ENCODE measurements around the gene PLCL1. TPM values are rescaled to one million over a fixed set of nuclear protein-coding genes. Genes with fewer than 3 reads are reported as not detected.

Gene PLCL1
- total RNA-seq, 1 experiment from 2014 or later = 0.21 TPM

DNA sequence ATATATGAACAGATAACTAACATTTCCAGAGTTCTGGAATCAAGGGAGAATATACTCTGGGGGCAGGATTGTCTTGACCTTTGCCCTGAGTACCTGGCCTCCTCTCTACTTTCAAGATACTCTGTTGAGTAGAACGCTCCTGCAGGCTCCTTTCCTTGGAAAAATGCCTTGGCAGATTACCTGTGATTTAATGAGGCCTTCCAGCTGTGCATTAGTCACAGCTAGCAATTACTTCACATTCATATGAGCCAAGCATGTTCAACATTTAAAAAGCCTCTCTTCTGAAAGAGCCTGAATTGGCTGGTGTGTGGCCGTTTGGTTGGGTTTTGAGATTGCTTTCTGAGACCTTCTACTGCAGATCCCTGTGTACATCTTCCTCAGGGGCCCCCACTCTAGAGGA is 142.2 kb downstream of the PLCL1 start:
- DNase-seq = no peak
- Histone ChIP-seq H3K27me3 (ENCODE audit: control insufficient read depth, insufficient read depth, low read length) (no peaks in the 10 kb centered on the region), H3K36me3 (replicated peaks; ENCODE audit: control insufficient read depth, insufficient read depth, low read length) (no peaks in the 10 kb centered on the region), H3K4me3 (ENCODE audit: insufficient read depth, low read depth, low read length) (no peak overlapping the region)

DNA sequence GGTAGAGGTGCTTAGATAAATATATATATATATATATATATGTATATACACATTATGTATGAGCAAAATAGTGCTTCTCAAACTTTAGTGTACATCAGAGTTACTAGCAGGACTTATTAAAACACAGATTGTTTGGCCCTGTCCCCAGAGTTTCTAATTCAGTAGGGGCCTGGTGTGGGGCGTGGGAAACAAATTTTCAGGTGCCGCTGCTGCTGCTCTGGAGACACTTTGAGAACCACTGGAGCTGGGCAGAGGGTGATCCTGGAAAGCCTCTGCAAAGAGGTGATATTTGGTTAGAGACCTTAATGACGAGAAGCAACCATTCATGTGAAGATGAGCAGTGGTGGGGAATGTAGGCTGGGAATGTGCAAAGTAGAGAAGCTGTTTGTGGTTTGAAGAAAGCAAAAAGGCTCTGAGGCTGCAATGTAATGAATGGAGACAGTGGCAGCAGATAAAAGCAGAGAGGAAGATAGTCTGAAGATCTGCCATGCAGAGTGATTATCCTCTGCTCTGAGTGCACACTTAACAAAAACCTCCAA is 142.9 kb downstream of the PLCL1 start:
- Histone ChIP-seq H3K4me3 (ENCODE audit: insufficient read depth, low read depth, low read length) (no peak overlapping the region), H3K27me3 (ENCODE audit: control insufficient read depth, insufficient read depth, low read length) (no peaks in the 10 kb centered on the region), H3K36me3 (replicated peaks; ENCODE audit: control insufficient read depth, insufficient read depth, low read length) (no peaks in the 10 kb centered on the region)
- no peak for DNase-seq

DNA sequence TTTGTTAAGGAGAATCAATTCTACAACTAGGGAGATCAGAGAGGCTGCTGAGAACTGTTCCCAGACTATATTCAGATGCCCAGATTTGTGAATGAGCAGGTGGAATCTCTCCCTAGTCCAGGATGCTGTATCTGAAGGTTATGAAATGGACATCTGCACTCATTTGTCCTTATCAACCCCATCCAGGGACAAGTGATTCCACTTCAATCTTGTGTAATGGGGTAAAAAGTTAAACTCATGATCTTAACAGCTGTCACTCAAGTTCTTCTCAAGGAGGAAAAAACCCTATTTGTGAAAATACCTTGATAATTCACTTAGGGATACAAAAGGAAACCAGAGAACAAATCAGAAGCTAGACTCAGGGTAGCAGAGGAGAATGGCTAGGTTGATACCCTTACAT is 144.8 kb downstream of the PLCL1 start:
- no peak for DNase-seq
- H3K27me3 ChIP-seq (ENCODE audit: control insufficient read depth, insufficient read depth, low read length) = no peaks in the 10 kb centered on the region

DNA sequence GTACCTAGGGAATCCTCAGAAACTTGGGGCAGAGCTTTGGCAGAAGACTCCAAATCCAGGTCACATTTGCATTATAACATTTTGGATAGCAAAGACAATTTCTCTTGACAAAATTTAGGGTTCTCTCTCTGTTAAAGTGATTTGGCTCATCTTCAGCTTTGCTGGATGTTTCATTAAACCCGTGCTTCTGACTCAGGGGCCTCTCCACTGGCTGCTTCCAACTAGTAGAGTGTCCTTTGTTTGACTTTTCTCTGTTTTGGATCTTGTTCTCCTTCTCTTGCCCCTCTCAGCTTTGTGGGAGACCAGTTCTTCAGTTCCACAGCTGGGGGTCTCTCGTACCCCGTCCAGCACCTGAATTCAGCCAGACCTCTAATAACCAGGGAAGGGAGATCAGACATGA is 145.6 kb downstream of the PLCL1 start:
- DNase-seq = no peak
- H3K4me3 ChIP-seq (ENCODE audit: insufficient read depth, low read depth, low read length) = no peak overlapping the region
- no peaks in the 10 kb centered on the region for H3K36me3 ChIP-seq (replicated peaks; ENCODE audit: control insufficient read depth, insufficient read depth, low read length)
- H3K27me3 ChIP-seq (ENCODE audit: control insufficient read depth, insufficient read depth, low read length) = no peaks in the 10 kb centered on the region

More for the DNA sequence above, 144.8 kb downstream of the PLCL1 start:
- Histone ChIP-seq H3K4me3 (ENCODE audit: insufficient read depth, low read depth, low read length) (no peak overlapping the region), H3K36me3 (replicated peaks; ENCODE audit: control insufficient read depth, insufficient read depth, low read length) (no peaks in the 10 kb centered on the region)

DNA sequence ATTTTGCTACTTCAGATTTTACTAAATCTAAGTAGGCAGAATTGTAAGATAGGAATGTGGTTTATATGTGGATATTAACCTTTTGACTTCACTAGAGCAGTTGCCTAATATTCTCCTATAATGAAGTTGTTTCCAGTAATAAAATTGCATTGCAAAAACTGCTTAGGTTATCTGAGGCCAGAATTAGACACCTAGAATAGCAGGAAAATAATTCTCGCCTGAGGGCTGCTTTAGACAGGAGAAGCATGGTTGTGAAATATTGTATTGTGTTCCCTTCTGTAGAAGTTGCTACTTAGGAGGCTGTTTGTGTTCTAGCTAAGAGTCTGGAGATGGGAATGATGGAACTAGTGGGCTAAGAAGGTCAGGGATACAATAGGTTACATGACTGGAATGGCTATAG is 146.3 kb downstream of the PLCL1 start:
- no peak for DNase-seq
- Histone ChIP-seq H3K27me3 (ENCODE audit: control insufficient read depth, insufficient read depth, low read length) (no peaks in the 10 kb centered on the region), H3K4me3 (ENCODE audit: insufficient read depth, low read depth, low read length) (no peak overlapping the region), H3K36me3 (replicated peaks; ENCODE audit: control insufficient read depth, insufficient read depth, low read length) (no peaks in the 10 kb centered on the region)

DNA sequence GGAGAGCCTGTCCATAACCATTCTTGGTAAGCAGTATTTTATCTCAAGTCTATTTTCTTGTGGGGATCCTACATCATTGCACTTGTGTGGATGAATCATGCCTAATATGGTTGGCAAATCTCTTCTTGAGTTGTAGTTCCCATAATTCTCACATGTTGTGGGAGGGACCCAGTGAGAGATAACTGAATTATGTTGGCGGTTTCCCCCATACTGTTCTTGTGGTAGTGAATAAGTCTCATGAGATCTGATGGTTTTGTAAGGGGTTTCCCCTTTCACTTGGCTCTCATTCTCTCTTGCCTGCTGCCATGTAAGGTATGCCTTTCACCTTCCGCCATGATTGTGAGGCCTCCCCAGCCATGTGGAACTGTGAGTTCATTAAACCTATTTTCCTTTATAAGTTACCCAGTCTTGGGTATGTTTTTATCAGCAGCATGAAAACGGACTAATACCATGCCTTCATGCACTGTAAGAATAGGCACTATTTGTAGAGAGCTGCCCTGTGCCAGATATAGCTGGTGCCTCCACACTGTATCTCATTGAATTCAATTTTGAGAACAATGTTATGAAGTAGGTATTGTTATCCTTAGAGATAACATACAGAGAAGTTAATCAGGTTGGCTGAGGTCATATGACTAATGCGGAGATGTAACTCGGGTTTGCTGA is 148.3 kb downstream of the PLCL1 start:
- no peak overlapping the region for H3K4me3 ChIP-seq (ENCODE audit: insufficient read depth, low read depth, low read length)
- no peak for DNase-seq
- H3K36me3 ChIP-seq (replicated peaks; ENCODE audit: control insufficient read depth, insufficient read depth, low read length) = no peaks in the 10 kb centered on the region
- no peaks in the 10 kb centered on the region for H3K27me3 ChIP-seq (ENCODE audit: control insufficient read depth, insufficient read depth, low read length)

DNA sequence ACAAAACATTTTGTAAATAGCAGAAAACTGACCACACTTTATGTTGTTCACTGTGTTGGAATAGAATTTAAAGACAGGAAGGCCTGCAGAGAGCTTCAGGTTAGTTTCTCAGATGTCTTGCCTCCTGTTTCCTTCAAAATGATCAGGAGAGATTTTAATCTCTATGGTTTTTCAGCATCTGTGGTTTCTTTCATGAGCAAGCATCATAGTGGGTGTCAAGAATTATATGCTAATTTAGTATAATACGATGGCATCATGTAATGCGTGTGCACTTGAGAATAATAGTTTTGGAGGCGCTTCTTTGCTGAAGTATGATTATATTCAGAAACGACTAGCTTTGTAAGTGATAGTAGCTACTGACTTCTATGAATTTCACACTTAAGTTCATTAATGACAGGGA is 149.9 kb downstream of the PLCL1 start:
- Histone ChIP-seq H3K27me3 (ENCODE audit: control insufficient read depth, insufficient read depth, low read length) (no peaks in the 10 kb centered on the region), H3K4me3 (ENCODE audit: insufficient read depth, low read depth, low read length) (no peak overlapping the region), H3K36me3 (replicated peaks; ENCODE audit: control insufficient read depth, insufficient read depth, low read length) (no peaks in the 10 kb centered on the region)
- no peak for DNase-seq

DNA sequence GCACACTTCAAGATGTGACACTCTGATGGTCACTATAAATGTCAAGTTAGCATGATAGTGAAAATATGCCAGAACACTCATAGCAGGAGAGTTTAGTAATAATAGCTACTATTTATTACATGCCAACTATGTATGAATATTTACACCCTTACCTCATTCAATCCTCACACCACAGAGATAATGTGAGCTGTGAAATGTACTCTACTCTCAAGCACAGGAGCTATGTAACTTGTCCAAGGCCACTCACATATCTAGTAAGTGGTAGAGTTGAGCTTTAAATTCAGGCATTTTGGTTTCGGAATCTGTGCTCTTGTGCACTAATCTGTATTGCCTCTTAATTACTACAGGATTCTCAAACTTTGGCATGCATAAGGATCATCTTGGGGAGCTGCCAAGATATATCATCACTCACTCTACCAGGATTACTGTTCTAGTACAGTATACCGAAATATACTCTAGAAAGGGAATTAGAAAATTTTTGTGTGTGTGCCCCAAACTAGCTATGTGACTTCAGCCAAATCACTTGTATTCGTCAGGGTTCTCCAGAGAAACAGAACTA is 154.3 kb downstream of the PLCL1 start:
- DNase-seq = no peak
- H3K4me3 ChIP-seq (ENCODE audit: insufficient read depth, low read depth, low read length) = no peak overlapping the region
- H3K27me3 ChIP-seq (ENCODE audit: control insufficient read depth, insufficient read depth, low read length) = no peaks in the 10 kb centered on the region
- H3K36me3 ChIP-seq (replicated peaks; ENCODE audit: control insufficient read depth, insufficient read depth, low read length) = no peaks in the 10 kb centered on the region

DNA sequence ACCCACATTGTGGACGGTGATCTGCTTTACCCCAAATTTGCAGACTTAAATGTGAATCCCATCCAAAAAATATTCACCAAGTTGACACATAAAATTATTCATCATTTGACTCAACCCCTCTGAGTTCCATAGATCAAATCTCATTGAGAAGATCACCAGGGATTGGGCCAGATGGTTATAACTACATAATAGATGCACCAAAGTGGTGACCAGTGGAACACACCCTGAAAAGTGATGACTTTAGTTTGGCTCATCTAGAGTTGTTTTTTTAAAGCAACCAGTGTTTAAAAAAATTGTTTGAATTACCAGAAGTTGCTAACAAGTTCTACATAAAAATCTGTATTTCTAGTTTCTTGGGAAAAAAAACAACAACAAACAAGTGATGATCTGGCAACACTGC is 155.0 kb downstream of the PLCL1 start:
- no peaks in the 10 kb centered on the region for H3K27me3 ChIP-seq (ENCODE audit: control insufficient read depth, insufficient read depth, low read length)
- no peak for DNase-seq
- no peak overlapping the region for H3K4me3 ChIP-seq (ENCODE audit: insufficient read depth, low read depth, low read length)
- H3K36me3 ChIP-seq (replicated peaks; ENCODE audit: control insufficient read depth, insufficient read depth, low read length) = no peaks in the 10 kb centered on the region

DNA sequence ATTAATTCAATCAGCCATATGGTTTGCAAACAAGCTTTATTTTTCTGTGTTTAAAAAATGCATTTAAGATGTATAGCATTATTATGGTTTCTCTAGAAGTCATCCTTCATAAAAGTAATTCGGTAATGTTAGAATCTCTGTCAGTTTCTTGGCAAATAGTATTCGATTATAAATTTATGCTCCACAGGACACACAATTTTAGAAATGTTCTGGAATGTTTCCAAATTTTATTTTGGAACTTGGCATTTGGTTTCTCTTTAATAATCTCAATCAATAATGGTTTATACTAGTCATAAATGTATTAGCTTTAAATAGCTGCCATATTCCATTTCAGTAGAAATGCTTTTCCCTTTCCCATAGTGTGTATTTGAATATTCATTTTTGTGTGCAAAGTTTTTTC is 156.4 kb downstream of the PLCL1 start:
- no peaks in the 10 kb centered on the region for H3K36me3 ChIP-seq (replicated peaks; ENCODE audit: control insufficient read depth, insufficient read depth, low read length)
- no peak for DNase-seq
- H3K27me3 ChIP-seq (ENCODE audit: control insufficient read depth, insufficient read depth, low read length) = no peaks in the 10 kb centered on the region
- no peak overlapping the region for H3K4me3 ChIP-seq (ENCODE audit: insufficient read depth, low read depth, low read length)

DNA sequence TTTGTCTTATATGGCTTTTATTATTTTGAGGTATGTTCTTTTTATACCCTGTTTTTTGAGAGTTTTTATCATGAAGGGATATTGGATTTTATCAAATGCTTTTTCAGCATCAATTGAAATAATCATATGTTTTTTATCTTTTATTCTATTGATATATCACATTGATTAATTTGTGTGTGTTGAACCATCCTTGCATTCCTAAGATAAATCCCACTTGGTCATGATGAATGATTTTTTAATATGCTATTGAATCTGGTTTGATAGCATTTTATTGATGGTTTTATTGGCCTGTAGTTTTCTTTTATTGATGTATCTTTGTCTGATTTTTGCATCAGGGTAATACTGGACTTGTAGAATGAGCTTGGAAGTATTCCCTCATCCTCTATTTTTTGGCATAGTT is 160.3 kb downstream of the PLCL1 start:
- no peak overlapping the region for H3K4me3 ChIP-seq (ENCODE audit: insufficient read depth, low read depth, low read length)
- H3K36me3 ChIP-seq (replicated peaks; ENCODE audit: control insufficient read depth, insufficient read depth, low read length) = no peaks in the 10 kb centered on the region
- H3K27me3 ChIP-seq (ENCODE audit: control insufficient read depth, insufficient read depth, low read length) = no peaks in the 10 kb centered on the region
- DNase-seq = no peak

DNA sequence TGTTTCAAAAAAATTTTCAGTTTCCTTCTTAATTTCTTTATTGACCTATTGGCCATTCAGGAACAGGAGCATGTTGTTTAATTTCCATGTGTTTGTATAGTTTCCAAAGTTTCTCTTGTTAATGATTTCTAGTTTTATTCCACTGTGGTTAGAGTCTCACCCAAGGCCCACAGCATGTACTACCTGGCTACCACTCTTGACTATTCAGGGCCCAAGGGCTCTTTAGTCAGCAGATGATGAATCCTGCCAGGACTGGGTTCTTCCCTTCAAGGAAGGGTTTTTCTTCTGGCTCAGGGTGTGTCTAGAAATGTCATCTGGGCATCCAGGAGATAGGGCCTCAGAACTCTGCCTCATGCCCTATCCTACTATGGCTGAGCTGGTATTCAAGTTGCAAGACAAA is 161.4 kb downstream of the PLCL1 start:
- no peaks in the 10 kb centered on the region for H3K36me3 ChIP-seq (replicated peaks; ENCODE audit: control insufficient read depth, insufficient read depth, low read length)
- DNase-seq = no peak
- no peak overlapping the region for H3K4me3 ChIP-seq (ENCODE audit: insufficient read depth, low read depth, low read length)
- H3K27me3 ChIP-seq (ENCODE audit: control insufficient read depth, insufficient read depth, low read length) = no peaks in the 10 kb centered on the region

DNA sequence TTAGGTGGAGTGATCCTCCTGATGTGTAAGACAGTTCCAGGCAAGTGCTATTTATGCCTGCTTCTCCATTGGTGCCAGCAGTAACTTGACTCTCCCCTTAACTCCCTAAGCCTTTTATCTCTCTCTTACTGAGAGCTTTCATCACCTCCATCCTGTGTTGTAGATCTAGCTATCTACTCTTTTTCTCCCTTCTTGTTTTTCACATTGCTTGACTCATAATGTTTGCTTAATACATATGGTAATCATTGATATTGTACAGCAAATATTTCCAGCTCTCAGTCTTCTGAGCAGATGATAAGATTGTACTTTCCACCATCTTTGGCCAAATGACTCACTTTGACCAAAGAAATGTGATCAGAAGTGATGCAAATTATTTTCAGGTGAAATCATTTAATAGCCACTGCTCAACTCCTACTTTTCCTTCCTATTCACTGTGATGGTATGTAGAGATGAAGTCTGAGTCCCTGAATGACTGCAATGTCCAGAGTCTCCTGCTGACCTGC is 165.0 kb downstream of the PLCL1 start:
- Histone ChIP-seq H3K36me3 (replicated peaks; ENCODE audit: control insufficient read depth, insufficient read depth, low read length) (no peaks in the 10 kb centered on the region), H3K4me3 (ENCODE audit: insufficient read depth, low read depth, low read length) (no peak overlapping the region)
- DNase-seq = no peak

DNA sequence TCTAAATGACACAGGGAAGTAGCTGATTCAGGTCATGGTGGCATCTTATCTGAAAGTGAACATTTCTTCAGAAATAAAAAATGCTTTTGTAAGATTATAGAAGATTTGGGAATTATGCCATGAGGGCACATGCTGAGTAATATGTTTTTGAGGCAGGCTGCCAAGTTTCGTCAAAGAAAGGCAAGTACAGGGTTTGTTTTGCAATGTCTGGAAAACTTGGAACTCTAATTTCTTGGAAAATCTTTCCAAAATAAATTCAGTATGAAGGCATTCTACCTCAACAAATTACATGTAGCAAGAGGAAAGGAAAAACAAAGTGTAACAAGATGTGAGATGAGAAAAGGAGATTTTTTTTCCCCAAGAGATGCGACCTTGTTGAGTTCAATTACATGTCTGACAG is 167.7 kb downstream of the PLCL1 start:
- Histone ChIP-seq H3K36me3 (replicated peaks; ENCODE audit: control insufficient read depth, insufficient read depth, low read length) (no peaks in the 10 kb centered on the region), H3K27me3 (ENCODE audit: control insufficient read depth, insufficient read depth, low read length) (no peaks in the 10 kb centered on the region), H3K4me3 (ENCODE audit: insufficient read depth, low read depth, low read length) (no peak overlapping the region)
- no peak for DNase-seq

More for the DNA sequence above, 165.0 kb downstream of the PLCL1 start:
- H3K27me3 ChIP-seq (ENCODE audit: control insufficient read depth, insufficient read depth, low read length) = no peaks in the 10 kb centered on the region

DNA sequence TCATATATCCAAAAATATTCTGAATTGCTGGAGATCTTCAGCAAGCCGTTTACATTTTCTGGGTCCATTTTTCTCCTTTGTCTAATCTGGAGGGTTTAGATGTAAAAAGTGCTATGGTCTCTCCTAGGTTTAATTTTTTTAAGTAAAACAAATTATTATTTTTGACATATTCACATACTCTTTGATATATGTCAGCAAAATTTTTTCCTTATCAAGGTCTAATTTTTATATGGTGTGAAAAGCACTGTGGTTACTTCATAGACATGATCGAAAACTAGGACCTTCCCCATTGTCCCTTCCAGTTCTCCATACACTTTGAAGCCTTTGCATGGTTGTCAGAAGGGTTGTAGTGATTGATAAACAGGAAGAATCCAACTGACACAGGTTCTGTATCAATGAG is 168.2 kb downstream of the PLCL1 start:
- no peaks in the 10 kb centered on the region for H3K27me3 ChIP-seq (ENCODE audit: control insufficient read depth, insufficient read depth, low read length)
- DNase-seq = no peak
- H3K4me3 ChIP-seq (ENCODE audit: insufficient read depth, low read depth, low read length) = no peak overlapping the region
- H3K36me3 ChIP-seq (replicated peaks; ENCODE audit: control insufficient read depth, insufficient read depth, low read length) = no peaks in the 10 kb centered on the region

Data from H7 (cell line).